HG03558 (cell line): ENCODE results near the gene VEZT.

Experiments
- ATAC-seq: cut with Tn5 transposase; IDR thresholded peaks from one replicate; pipeline ENCODE4 v1.9.1; 2021; ENCODE audit warnings: moderate number of reproducible peaks; ENCODE audit not compliant: unreplicated experiment; ENCODE audit errors: extremely low read depth

VEZT gene

DNA sequence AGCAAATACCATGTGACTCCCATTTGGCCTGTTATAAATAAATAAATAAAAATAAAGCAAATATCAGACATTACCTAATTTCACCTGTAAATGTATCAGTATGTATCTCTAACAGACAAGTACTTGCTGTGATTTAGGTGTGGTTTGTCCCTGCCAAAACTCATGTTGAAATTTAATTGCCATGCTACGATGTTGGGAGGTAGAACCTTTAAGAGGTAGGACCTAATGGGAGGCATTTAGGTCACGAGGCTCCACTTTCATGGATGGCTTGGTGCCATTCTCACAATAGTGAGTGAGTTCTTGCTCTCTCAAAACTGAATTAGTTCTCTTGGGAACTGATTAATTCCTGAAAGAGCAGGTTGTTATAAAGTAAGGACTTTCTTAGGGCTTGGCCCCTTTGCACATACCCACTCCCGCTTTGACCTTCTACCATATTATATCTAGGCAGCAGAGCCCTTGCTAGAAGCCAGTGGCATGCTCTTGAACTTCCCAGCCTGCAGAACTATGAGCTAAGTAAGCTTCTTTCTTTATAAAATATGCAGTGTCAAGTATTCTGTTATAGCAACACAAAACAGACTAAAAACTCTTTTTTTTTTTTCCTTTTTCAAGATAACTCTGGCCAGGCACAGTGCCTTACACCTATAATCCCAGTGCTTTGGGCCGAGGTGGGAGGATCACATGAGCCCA, 26.0 kb downstream of the VEZT start:
- no peak for ATAC-seq

DNA sequence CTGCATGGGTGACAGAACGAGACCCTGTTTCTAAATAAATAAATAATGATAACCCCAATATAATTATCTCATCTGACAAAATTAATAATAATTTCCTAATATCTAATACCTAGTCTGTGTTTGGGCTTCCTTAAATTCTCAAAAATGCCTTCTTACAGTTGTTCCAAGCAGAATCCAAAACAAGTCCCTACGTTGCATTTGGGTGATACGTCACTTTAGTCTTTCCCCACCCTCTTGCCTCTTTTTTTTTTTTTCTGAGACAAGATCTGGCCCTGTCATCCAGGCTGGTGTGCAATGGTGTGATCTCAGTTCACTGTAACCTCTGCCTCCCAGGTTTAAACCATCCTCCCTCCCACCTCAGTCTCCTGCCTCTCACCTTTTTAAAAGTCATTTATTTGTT, 26.7 kb downstream of the VEZT start:
- ATAC-seq = no peak

DNA sequence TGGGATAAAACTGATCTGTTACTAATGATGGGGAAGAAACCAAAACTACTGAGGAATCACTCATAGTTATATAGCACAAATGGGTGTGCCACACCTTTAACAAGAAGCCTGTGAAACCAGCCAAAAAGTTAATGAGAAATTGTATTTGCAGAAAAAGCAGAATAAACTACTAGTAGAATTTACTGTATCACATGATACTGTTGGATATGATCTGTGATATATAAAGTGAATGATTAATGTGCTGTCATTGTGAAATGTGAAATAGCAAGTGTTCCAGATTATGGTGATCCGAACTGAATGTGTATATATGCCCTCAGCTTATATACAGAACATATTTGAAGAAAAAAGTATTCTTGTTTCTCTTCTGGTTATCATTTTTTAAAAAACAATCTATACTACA, 30.5 kb downstream of the VEZT start:
- no peak for ATAC-seq

- ATAC-seq = no peak
Measured at GRCh38 chr12:95248604-95249360, 31.2 kb downstream of the VEZT start.

GRCh38 chr12:95253386-95253785, 35.8 kb downstream of the VEZT start:
- ATAC-seq = no peak

- no peak for ATAC-seq
Measured at GRCh38 chr12:95257541-95257940, 39.9 kb downstream of the VEZT start.

DNA sequence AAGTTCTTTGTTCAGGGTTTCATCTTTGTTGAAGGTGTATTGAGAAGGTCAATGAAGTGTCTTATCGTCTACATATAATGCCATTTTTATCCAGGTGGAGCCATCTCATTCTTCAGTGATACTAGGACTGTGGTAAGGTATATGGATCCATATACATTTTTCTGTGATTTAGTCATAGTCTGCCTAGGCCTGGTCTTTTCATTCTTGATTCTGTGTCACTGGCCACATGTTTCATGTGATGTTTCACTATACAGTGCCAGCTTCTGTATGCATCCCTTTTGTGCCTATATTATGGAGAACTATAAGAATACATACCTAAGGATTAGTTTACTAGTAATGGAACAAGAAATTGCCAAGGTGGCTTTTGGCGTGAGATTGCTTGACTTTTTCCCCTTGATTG, 40.5 kb downstream of the VEZT start:
- no peak for ATAC-seq

DNA sequence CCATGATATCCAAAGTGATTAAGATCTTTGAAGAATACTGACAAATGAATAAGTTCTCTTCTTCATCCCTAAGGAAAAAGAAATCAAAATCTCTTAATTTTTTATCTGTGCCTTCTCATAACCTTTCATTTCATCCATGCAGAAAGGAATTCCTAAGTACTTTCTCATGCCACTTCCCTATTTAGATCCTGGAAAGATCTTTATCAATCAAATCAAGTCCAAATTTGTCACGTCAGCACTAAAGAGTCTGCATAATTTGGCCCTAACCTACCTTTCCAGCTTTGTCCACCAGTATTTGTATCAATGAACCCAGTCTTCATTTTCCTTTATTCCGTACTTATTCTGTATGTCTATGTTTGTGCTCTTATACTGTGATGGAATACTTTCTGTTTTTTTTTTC, 41.2 kb downstream of the VEZT start:
- no peak for ATAC-seq

GRCh38 chr12:95259368-95259767, 41.8 kb downstream of the VEZT start:
- no peak for ATAC-seq

DNA sequence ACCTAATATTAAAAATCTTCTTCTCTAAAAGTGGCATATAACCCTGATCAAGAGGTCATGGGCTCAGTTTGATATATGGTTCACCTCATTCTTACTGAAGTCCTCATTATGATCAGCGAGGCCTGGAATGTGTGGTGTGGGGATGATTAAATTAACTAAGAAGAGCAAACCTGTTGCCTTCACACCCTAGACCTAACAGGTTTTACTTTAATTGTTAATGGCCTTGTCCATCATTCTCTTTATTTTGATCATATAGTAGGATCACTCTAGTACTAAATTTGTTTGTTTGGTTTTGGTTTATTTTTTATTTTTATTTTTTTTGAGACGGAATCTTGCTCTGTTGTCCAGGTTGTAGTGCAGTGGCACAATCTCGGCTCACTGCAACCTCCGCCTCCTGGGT, 43.5 kb downstream of the VEZT start:
- ATAC-seq = no peak

- ATAC-seq = no peak
Measured at GRCh38 chr12:95262808-95263207, 45.2 kb downstream of the VEZT start.

GRCh38 chr12:95265765-95266164, 48.2 kb downstream of the VEZT start:
- ATAC-seq = no peak

- no peak for ATAC-seq
Measured at GRCh38 chr12:95266254-95266653, 48.6 kb downstream of the VEZT start.

DNA sequence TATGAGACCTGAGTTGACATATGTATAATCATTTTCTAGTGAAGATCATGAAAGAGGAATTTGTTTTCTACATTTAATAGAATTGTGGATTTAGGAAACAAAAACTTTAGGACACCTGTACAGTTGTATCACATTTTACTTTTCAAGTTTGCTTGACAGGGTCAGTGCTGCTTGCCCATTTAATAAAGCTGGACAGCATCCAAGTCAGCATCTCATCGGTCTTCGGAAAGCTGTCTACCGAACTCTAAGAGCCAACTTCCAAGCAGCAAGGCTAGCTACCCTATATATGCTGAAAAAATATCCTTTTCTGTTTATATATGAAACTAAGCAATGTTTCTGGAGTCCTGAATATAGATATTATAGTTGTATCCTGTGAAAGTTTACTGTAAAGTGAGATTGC, 52.3 kb downstream of the VEZT start:
- ATAC-seq = no peak

GRCh38 chr12:95271465-95271864, 53.9 kb downstream of the VEZT start:
- ATAC-seq = no peak

GRCh38 chr12:95277139-95277538, 59.5 kb downstream of the VEZT start:
- no peak for ATAC-seq

- no peak for ATAC-seq
Measured at GRCh38 chr12:95279856-95280255, 62.2 kb downstream of the VEZT start.

GRCh38 chr12:95282266-95282665, 64.7 kb downstream of the VEZT start:
- ATAC-seq = no peak

GRCh38 chr12:95283371-95283770, 65.8 kb downstream of the VEZT start:
- no peak for ATAC-seq

- no peak for ATAC-seq
Measured at GRCh38 chr12:95286713-95287112, 69.1 kb downstream of the VEZT start.

DNA sequence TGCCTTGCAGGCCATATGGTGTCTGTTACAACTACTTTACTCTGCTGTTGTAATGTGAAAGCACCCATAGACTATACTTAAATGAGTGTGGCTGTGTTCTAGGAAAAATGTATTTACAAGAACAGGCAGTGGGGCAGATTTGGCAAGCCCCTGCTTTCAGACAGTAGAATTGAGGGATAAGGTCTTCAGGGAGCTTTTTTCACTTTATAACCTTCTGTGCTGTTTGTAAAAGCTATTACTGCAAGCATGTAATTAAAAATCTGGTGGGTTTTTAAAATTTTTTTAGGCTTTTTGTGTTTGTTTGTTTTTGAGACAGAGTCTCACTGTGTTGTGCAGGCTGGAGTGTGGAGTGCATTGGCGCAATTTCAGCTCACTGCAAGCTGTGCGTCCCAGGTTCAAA, 73.9 kb downstream of the VEZT start:
- no peak for ATAC-seq

- ATAC-seq = no peak
Measured at GRCh38 chr12:95298916-95299315, 81.3 kb downstream of the VEZT start.
